OCI-LY1 (cell line): ENCODE measurements around the gene BTBD1.
"Not testable (repeated sequence)": the region's sequence is repeated elsewhere in the genome, so short reads cannot be mapped to it uniquely, and the experiment has no call there.

Experiments used
- H2AFZ ChIP-seq: fragments of 200-600 bp; sonication (generic), shearing (Covaris generic); 2 replicates; pipeline ENCODE4 v1.6.0; 2014; ENCODE audit warnings: antibody characterized with exemption, mild to moderate bottlenecking, low read length
- H3F3A ChIP-seq: fragments of 200-600 bp; sonication (generic), shearing (Covaris generic); 2 replicates; pipeline ENCODE4 v1.6.0; 2014; ENCODE audit warnings: mild to moderate bottlenecking, antibody characterized with exemption, low read length, moderate library complexity; ENCODE audit not compliant: insufficient read depth
- H3K27ac ChIP-seq: fragments of 200-600 bp; sonication (generic); 2 replicates; pipeline ENCODE4 v1.5.1; 2014; ENCODE audit warnings: low read length, mixed run types, mild to moderate bottlenecking, low read depth; ENCODE audit not compliant: poor library complexity, severe bottlenecking
- H3K27me3 ChIP-seq: fragments of 200-600 bp; sonication (generic); 2 replicates; pipeline ENCODE4 v1.6.0; 2014; ENCODE audit warnings: antibody characterized with exemption, mild to moderate bottlenecking, low read length, moderate library complexity; ENCODE audit not compliant: insufficient read depth
- H3K36me3 ChIP-seq: fragments of 200-600 bp; sonication (generic); 2 replicates; pipeline ENCODE4 v1.6.1; 2014; ENCODE audit warnings: mild to moderate bottlenecking, antibody characterized with exemption, low read length, moderate library complexity, mixed read lengths; ENCODE audit not compliant: insufficient read depth
- H3K4me1 ChIP-seq: fragments of 200-600 bp; sonication (generic); 2 replicates; pipeline ENCODE4 v1.5.1; 2014; ENCODE audit warnings: mild to moderate bottlenecking, low read length, moderate library complexity; ENCODE audit not compliant: insufficient read depth, severe bottlenecking
- H3K4me2 ChIP-seq: fragments of 200-600 bp; sonication (generic), shearing (Covaris generic); 2 replicates; pipeline ENCODE4 v1.6.1; 2014; ENCODE audit warnings: low read length
- H3K4me3 ChIP-seq: fragments of 200-600 bp; sonication (generic); 2 replicates; pipeline ENCODE4 v1.5.1; 2014; ENCODE audit warnings: low read length, low read depth, mild to moderate bottlenecking, mixed read lengths; ENCODE audit not compliant: poor library complexity, severe bottlenecking
- H3K79me2 ChIP-seq: fragments of 200-600 bp; shearing (Covaris generic); 2 replicates; pipeline ENCODE4 v1.6.1; 2016; ENCODE audit warnings: mixed run types, low read length, mixed read lengths; ENCODE audit not compliant: insufficient read depth
- H3K9ac ChIP-seq: fragments of 200-600 bp; sonication (generic), shearing (Covaris generic); 2 replicates; pipeline ENCODE4 v1.6.1; 2014; ENCODE audit warnings: mild to moderate bottlenecking, low read length, mixed read lengths
- H3K9me2 ChIP-seq: fragments of 200-600 bp; sonication (generic), shearing (Covaris generic); 2 replicates; pipeline ENCODE4 v1.6.1; 2014; ENCODE audit warnings: low read depth, mild to moderate bottlenecking, low read length, mixed read lengths
- H3K9me3 ChIP-seq: fragments of 200-600 bp; shearing (Covaris generic); 2 replicates; pipeline ENCODE4 v1.6.1; 2014; ENCODE audit warnings: low read length, mixed read lengths
- H4K20me1 ChIP-seq: fragments of 200-600 bp; sonication (generic), shearing (Covaris generic); 2 replicates; pipeline ENCODE4 v1.6.0; 2016; ENCODE audit warnings: mild to moderate bottlenecking, low read length; ENCODE audit not compliant: insufficient read depth
- CTCF ChIP-seq: fragments of 200-600 bp; sonication (generic), shearing (Covaris generic); IDR thresholded peaks from 2 replicates; pipeline ENCODE4 v1.5.1; 2017; ENCODE audit warnings: mild to moderate bottlenecking, antibody characterized with exemption, low read length, moderate library complexity, mixed read lengths
- EZH2 ChIP-seq: fragments of 200-600 bp; sonication (generic), shearing (Covaris generic); IDR thresholded peaks from 2 replicates; pipeline ENCODE4 v1.8.0; 2017; ENCODE audit warnings: borderline replicate concordance, mixed run types, mild to moderate bottlenecking, antibody characterized with exemption, low read length, moderate library complexity, mixed read lengths

BTBD1 gene

GRCh38 chr15:83011271-83012075 lies 55.6 kb downstream of the BTBD1 start, which contains the start of gene C15orf40:
Gene C15orf40 (minus strand): TSS chr15:83011639. CDS start chr15:83011607, 32 bp downstream.
- no peaks in the 10 kb centered on the region for H4K20me1 ChIP-seq

GRCh38 chr15:83010709-83011270 lies 56.3 kb downstream of the BTBD1 start:
- Histone ChIP-seq H3K4me2 (peak overlapping the region; percentile 79), H3K9me3 (no peaks in the 10 kb centered on the region), H3K4me1 (peaks cover 40% of the 10 kb centered on the region), H3K79me2 (no peaks in the 10 kb centered on the region), H3K9ac (peak overlapping the region; percentile 78), H2AFZ (no peak overlapping the region), H3F3A (no peaks in the 10 kb centered on the region), H3K9me2 (no peaks in the 10 kb centered on the region), H4K20me1 (no peaks in the 10 kb centered on the region), H3K4me3 (peak overlapping the region; percentile 83), H3K27ac (peak overlapping the region; percentile 49), H3K36me3 (peaks cover 34% of the 10 kb centered on the region), H3K27me3 (no peaks in the 10 kb centered on the region)
- TF ChIP-seq CTCF (peak; percentile 96), EZH2 (no peak)

More at GRCh38 chr15:83011271-83012075, 55.6 kb downstream of the BTBD1 start, which contains the start of gene C15orf40:
- TF ChIP-seq EZH2 (no peak), CTCF (peak; percentile 75)
- no peaks in the 10 kb centered on the region for H3F3A ChIP-seq
- no peak within 1 kb of the TSS for H2AFZ ChIP-seq
- peak within 1 kb of the TSS; percentile 78 for H3K9ac ChIP-seq
- H3K4me2 ChIP-seq: peak within 1 kb of the TSS; percentile 79
- H3K27ac ChIP-seq: peak within 1 kb of the TSS; percentile 49
- peaks cover 40% of the 10 kb centered on the region for H3K4me1 ChIP-seq
- H3K4me3 ChIP-seq: peak within 1 kb of the TSS; percentile 83
- peaks cover 37% of the 10 kb centered on the region for H3K36me3 ChIP-seq
- no peaks in the 10 kb centered on the region for H3K9me3 ChIP-seq
- H3K27me3 ChIP-seq: no peaks in the 10 kb centered on the region
- no peaks in the 10 kb centered on the region for H3K79me2 ChIP-seq
- H3K9me2 ChIP-seq: no peaks in the 10 kb centered on the region

- H3K9ac ChIP-seq: not testable (repeated sequence)
These were observed 66.4 kb downstream of the BTBD1 start for GRCh38 chr15:83000672-83001031.

More at GRCh38 chr15:83000672-83001031, 66.4 kb downstream of the BTBD1 start:
- H3K4me1 ChIP-seq, H3K27me3 ChIP-seq, H3K4me2 ChIP-seq, H3K27ac ChIP-seq, H3K9me2 ChIP-seq, H3K36me3 ChIP-seq, H3K79me2 ChIP-seq, H4K20me1 ChIP-seq, H3K9me3 ChIP-seq, H2AFZ ChIP-seq, H3K4me3 ChIP-seq, H3F3A ChIP-seq: not testable (repeated sequence)
